ENCODE results near the gene ZBTB38. TPM values are rescaled to one million over a fixed set of nuclear protein-coding genes. Genes with fewer than 3 reads are reported as not detected.

The ZBTB38 gene
- total RNA-seq, 3 donors from 2014 or later: 126 to 238 (median 138) TPM

DNA sequence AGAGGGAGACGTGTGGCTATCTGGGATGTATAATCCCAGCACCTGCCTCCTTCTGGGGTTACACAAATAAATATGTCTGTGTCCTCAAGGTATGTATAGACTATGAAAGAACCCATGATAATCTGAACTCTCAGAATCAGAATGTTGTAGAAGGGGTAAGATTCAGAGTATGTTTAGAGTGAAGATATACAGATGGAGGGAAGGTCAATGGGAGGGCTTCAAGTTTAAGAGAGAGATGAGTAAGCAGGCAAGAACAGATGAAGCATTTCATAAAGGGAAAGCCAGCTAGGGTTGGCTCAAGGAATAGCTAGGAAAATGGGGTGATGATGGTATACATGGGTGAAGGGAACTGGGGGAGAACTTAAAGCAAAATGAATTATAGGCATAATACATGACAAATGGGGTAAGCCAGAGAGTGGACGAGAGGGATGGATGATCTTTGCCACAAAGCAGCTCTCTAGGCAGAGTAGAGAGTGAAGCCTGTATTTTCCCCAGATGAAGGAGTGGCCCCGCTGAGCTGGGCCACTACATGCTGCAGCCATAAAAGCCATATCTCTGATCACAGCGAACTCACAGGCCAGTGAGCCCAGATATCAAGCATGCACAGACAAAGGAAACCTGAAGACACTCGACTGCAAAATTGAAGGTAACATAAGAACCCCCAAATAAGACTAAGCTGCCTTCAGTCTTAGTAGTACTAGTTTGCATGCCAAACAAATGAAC is 15.9 kb upstream of the ZBTB38 start:
- H3K4me3 ChIP-seq: no peak overlapping the region
- intact Hi-C loops (cut with DNase I; ENCODE audit: low total_unique reads): no loop called here
- no peak for DNase-seq (ENCODE audit: low spot score in 2 of 2)
- H3K36me3 ChIP-seq: no peaks in the 10 kb centered on the region
- TF ChIP-seq POLR2AphosphoS5 (IDR thresholded peaks at IDR 0.05): no peak
- TF ChIP-seq POLR2A (IDR thresholded peaks at IDR 0.05): no peak
- TF ChIP-seq, protein P1, sequence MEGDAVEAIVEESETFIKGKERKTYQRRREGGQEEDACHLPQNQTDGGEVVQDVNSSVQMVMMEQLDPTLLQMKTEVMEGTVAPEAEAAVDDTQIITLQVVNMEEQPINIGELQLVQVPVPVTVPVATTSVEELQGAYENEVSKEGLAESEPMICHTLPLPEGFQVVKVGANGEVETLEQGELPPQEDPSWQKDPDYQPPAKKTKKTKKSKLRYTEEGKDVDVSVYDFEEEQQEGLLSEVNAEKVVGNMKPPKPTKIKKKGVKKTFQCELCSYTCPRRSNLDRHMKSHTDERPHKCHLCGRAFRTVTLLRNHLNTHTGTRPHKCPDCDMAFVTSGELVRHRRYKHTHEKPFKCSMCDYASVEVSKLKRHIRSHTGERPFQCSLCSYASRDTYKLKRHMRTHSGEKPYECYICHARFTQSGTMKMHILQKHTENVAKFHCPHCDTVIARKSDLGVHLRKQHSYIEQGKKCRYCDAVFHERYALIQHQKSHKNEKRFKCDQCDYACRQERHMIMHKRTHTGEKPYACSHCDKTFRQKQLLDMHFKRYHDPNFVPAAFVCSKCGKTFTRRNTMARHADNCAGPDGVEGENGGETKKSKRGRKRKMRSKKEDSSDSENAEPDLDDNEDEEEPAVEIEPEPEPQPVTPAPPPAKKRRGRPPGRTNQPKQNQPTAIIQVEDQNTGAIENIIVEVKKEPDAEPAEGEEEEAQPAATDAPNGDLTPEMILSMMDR (IDR thresholded peaks at IDR 0.05): no peak
- no peaks in the 10 kb centered on the region for H3K4me1 ChIP-seq
- no peaks in the 10 kb centered on the region for H3K27me3 ChIP-seq
- H3K9me3 ChIP-seq: no peaks in the 10 kb centered on the region
- no peak overlapping the region for H3K27ac ChIP-seq

DNA sequence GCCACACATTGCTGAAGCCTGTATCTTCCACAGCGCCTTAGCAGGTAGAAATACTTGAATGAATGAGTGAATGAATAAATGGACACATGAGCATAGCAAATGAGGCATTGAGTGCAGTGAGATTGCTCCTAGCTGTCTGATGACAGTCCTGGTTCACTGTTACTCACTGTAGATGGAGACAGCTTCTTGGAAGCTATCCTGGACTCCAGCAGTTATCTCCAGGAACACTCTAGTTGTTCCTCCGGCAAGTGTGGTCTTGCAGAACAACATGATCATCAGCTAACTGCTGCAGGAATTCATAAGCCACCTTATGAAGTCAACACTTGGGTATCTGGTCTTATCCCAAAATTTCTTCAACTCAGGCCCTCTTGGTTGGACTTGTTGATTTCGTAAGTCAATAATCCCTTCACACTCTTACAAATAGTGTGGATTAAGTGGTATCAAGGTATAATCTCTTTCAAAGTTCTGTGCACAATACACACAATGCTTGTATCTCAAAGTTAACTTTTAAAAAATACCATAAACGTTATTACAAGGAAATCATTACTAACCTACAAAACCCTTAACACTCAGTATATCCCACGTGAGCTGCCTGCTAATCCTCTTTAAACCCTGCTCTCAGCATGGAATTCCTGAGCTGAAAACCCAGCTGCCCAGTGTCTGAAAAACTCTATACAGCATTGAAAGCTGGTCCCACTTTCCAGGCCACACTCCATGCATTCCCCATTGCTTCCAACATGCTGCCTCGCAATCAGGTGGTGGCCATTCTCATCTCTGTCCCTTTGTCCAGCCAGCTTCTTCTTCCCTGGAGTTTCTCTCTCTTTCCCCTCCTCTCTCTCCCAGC is 14.4 kb upstream of the ZBTB38 start:
- no peak overlapping the region for H3K4me3 ChIP-seq
- no peak for DNase-seq (ENCODE audit: low spot score in 2 of 2)
- no peaks in the 10 kb centered on the region for H3K9me3 ChIP-seq
- no peaks in the 10 kb centered on the region for H3K4me1 ChIP-seq
- H3K27ac ChIP-seq: no peak overlapping the region
- intact Hi-C loops (cut with DNase I; ENCODE audit: low total_unique reads): no loop called here
- TF ChIP-seq POLR2AphosphoS5 (IDR thresholded peaks at IDR 0.05): no peak
- no peak for TF ChIP-seq POLR2A (IDR thresholded peaks at IDR 0.05)
- TF ChIP-seq, protein P1 (IDR thresholded peaks at IDR 0.05): no peak
- no peaks in the 10 kb centered on the region for H3K27me3 ChIP-seq
- H3K36me3 ChIP-seq: no peaks in the 10 kb centered on the region

DNA sequence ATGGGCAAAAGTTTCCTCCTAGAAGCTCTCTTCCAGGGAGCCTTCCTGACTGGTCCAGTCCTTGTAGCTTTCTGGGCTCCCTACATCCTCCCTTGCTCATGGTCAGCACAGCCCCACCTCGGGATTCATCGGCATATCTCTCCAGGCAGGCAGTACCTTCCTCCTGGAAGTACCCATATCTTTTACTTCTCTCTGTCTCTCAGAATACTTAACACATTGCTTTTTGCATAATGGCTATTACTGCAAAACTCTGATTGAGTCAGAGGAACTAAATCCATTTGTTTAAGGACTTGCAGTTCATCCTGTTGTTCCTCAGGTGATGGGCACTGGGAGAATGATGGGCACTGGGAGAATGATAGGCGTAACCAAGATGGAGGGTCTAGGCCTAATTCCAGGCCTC is 13.8 kb upstream of the ZBTB38 start:
- no peaks in the 10 kb centered on the region for H3K36me3 ChIP-seq
- no peak for DNase-seq (ENCODE audit: low spot score in 2 of 2)
- no peak overlapping the region for H3K27ac ChIP-seq
- H3K4me3 ChIP-seq: no peak overlapping the region
- H3K27me3 ChIP-seq: no peaks in the 10 kb centered on the region
- intact Hi-C loops (cut with DNase I; ENCODE audit: low total_unique reads): no loop called here
- H3K4me1 ChIP-seq: no peaks in the 10 kb centered on the region
- TF ChIP-seq POLR2A (IDR thresholded peaks at IDR 0.05) (no peak), POLR2AphosphoS5 (IDR thresholded peaks at IDR 0.05) (no peak)
- TF ChIP-seq, protein P1 (IDR thresholded peaks at IDR 0.05): no peak
- H3K9me3 ChIP-seq: no peaks in the 10 kb centered on the region

DNA sequence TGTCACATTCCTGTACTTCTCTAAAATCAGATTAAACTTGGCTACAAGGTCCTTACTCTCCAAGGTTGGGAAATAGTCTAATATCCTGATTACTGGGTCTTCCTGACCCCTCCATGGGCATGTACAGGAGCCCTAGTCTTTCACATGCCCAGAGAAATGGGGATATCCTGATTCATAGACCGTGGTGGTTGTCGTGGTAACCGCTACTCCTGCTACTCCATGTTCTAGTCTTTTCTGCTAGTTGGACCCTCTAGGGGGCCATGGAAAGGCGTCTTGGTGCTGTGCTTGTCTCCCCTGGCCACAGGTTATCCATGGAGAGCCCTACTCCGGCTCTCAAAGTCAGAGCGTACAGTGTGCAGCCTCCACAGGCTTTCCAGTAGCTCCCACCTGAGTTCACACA is 13.1 kb upstream of the ZBTB38 start:
- H3K36me3 ChIP-seq: no peaks in the 10 kb centered on the region
- H3K4me1 ChIP-seq: no peaks in the 10 kb centered on the region
- TF ChIP-seq POLR2A (IDR thresholded peaks at IDR 0.05) (no peak), POLR2AphosphoS5 (IDR thresholded peaks at IDR 0.05) (no peak)
- TF ChIP-seq, protein P1 (IDR thresholded peaks at IDR 0.05): no peak
- no peak for DNase-seq (ENCODE audit: low spot score in 2 of 2)
- H3K27ac ChIP-seq: no peak overlapping the region
- H3K4me3 ChIP-seq: no peak overlapping the region
- H3K9me3 ChIP-seq: no peaks in the 10 kb centered on the region
- no peaks in the 10 kb centered on the region for H3K27me3 ChIP-seq
- intact Hi-C loops (cut with DNase I; ENCODE audit: low total_unique reads): no loop called here

DNA sequence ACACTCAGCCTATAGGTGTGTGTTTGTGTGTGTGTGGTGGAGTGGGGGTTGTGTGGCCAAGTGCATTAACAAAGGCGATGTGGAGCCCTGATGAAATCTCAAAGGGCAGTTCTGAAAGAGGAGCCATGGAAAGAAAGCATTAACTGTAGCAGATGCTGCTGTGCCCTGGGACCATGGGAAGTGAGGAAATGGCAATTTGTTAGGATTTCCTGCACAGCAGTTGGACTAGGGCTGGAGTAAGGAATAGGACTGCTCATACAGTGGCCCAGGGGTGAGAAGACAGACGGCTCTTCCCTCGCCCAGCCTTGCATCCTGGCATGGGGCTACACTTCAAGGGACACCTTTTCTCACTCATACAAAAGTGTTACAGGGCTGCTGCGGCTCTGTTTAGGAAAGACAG is 12.3 kb upstream of the ZBTB38 start:
- Histone ChIP-seq H3K4me1 (no peaks in the 10 kb centered on the region), H3K36me3 (no peaks in the 10 kb centered on the region), H3K27me3 (no peaks in the 10 kb centered on the region), H3K27ac (no peak overlapping the region), H3K4me3 (no peak overlapping the region), H3K9me3 (no peaks in the 10 kb centered on the region)
- TF ChIP-seq POLR2AphosphoS5 (IDR thresholded peaks at IDR 0.05) (no peak), POLR2A (IDR thresholded peaks at IDR 0.05) (no peak)
- TF ChIP-seq, protein P1 (IDR thresholded peaks at IDR 0.05): no peak
- no peak for DNase-seq (ENCODE audit: low spot score in 2 of 2)
- intact Hi-C loops (cut with DNase I; ENCODE audit: low total_unique reads): no loop called here

Measured in breast epithelium (tissue), 4 donors.